Lower lobe of right lung (tissue), 2 donors: ENCODE results near the gene IPCEF1. TPM values are rescaled to one million over a fixed set of nuclear protein-coding genes. Genes with fewer than 3 reads are reported as not detected.

Experiments used
- ATAC-seq, 2 donors: fragments of 200-7000 bp; cut with Tn5 transposase; one replicate each; pipeline ENCODE4 v1.9.1; 2020 to 2022; ENCODE audit warnings: mild to moderate bottlenecking in 2 of 2, moderate library complexity in 2 of 2
- DNase-seq: peaks from one replicate; pipeline ENCODE4 v3.0.0-alpha.2; 2020
- H3K27ac ChIP-seq: fragments of 200-600 bp; one replicate; pipeline ENCODE4 v1.8.0; 2022
- H3K27me3 ChIP-seq: fragments of 200-600 bp; one replicate; pipeline ENCODE4 v1.8.0; 2022; ENCODE audit warnings: low read depth
- H3K36me3 ChIP-seq: fragments of 200-600 bp; one replicate; pipeline ENCODE4 v1.8.0; 2022; ENCODE audit warnings: mild to moderate bottlenecking
- H3K4me1 ChIP-seq: fragments of 200-600 bp; one replicate; pipeline ENCODE4 v1.8.0; 2022
- H3K4me3 ChIP-seq: fragments of 200-600 bp; one replicate; pipeline ENCODE4 v1.8.0; 2022; ENCODE audit warnings: mild to moderate bottlenecking
- H3K9me3 ChIP-seq: fragments of 200-600 bp; one replicate; pipeline ENCODE4 v1.8.0; 2022
- CTCF ChIP-seq: fragments of 200-600 bp; IDR thresholded peaks from one replicate; pipeline ENCODE4 v1.8.0; 2022; ENCODE audit warnings: antibody characterized with exemption, mild to moderate bottlenecking
- intact Hi-C: fragments of 100-400 bp; cut with DNase I; formaldehyde crosslinking; loops from one replicate; pipeline ENCODE4 v1.11.0; 2022
- total RNA-seq: library from RNA; stranded (reverse); fragmentation: NEBNext Ultra II Directional; extraction: Animal tissue kit (Norgen Biotek cat#: 25700); gene quantifications from one replicate; pipeline ENCODE4 v1.2.1, GENCODE V29; 2021
- donor health status: DM: no; HTN: yes; CAD: no; lungs with severe emphysema.

Gene IPCEF1
- total RNA-seq, 1 donor from 2014 or later: 7.9 TPM

GRCh38 chr6:154390034-154390433, 33.4 kb upstream of the IPCEF1 start:
- no peaks in the 10 kb centered on the region for H3K36me3 ChIP-seq
- no peak for ATAC-seq
- no peaks in the 10 kb centered on the region for H3K27me3 ChIP-seq
- H3K4me3 ChIP-seq: no peak overlapping the region
- H3K27ac ChIP-seq: no peak overlapping the region
- TF ChIP-seq CTCF: no peak
- DNase-seq: no peak
- H3K4me1 ChIP-seq: no peaks in the 10 kb centered on the region
- intact Hi-C loops: no loop called here
- H3K9me3 ChIP-seq: no peaks in the 10 kb centered on the region

GRCh38 chr6:154388803-154389202, 32.2 kb upstream of the IPCEF1 start:
- H3K27me3 ChIP-seq: no peaks in the 10 kb centered on the region
- no peaks in the 10 kb centered on the region for H3K4me1 ChIP-seq
- no peak overlapping the region for H3K4me3 ChIP-seq
- H3K9me3 ChIP-seq: no peaks in the 10 kb centered on the region
- TF ChIP-seq CTCF: no peak
- H3K27ac ChIP-seq: no peak overlapping the region
- H3K36me3 ChIP-seq: no peaks in the 10 kb centered on the region
- DNase-seq: no peak
- intact Hi-C loops: no loop called here
- no peak for ATAC-seq

GRCh38 chr6:154386848-154387717, 30.5 kb upstream of the IPCEF1 start:
- intact Hi-C loops: no loop called here

GRCh38 chr6:154384191-154384590, 27.6 kb upstream of the IPCEF1 start:
- ATAC-seq (no peak), DNase-seq (no peak)
- H3K9me3 ChIP-seq: no peaks in the 10 kb centered on the region
- intact Hi-C loops: no loop called here
- no peak for TF ChIP-seq CTCF
- no peak overlapping the region for H3K27ac ChIP-seq
- H3K4me1 ChIP-seq: no peaks in the 10 kb centered on the region
- H3K36me3 ChIP-seq: no peaks in the 10 kb centered on the region
- no peak overlapping the region for H3K4me3 ChIP-seq
- no peaks in the 10 kb centered on the region for H3K27me3 ChIP-seq

More at GRCh38 chr6:154386848-154387717, 30.5 kb upstream of the IPCEF1 start:
- DNase-seq (no peak), ATAC-seq (no peak)
- H3K27ac ChIP-seq: no peak overlapping the region
- no peak overlapping the region for H3K4me3 ChIP-seq
- no peak for TF ChIP-seq CTCF
- H3K4me1 ChIP-seq: no peaks in the 10 kb centered on the region
- no peaks in the 10 kb centered on the region for H3K27me3 ChIP-seq
- no peaks in the 10 kb centered on the region for H3K9me3 ChIP-seq
- H3K36me3 ChIP-seq: no peaks in the 10 kb centered on the region

- Histone ChIP-seq H3K4me3 (no peak overlapping the region), H3K27ac (no peak overlapping the region), H3K36me3 (no peaks in the 10 kb centered on the region), H3K9me3 (no peaks in the 10 kb centered on the region), H3K4me1 (no peaks in the 10 kb centered on the region), H3K27me3 (no peaks in the 10 kb centered on the region)
- no peak for TF ChIP-seq CTCF
- no peak for ATAC-seq
- no peak for DNase-seq
- intact Hi-C loops: no loop called here
These were observed 26.7 kb upstream of the IPCEF1 start for GRCh38 chr6:154383273-154383672.
